ENCODE measurements around the gene RAB31. TPM values are rescaled to one million over a fixed set of nuclear protein-coding genes. Genes with fewer than 3 reads are reported as not detected.
"Not testable (repeated sequence)": the region's sequence is repeated elsewhere in the genome, so short reads cannot be mapped to it uniquely, and the experiment has no call there.

RAB31 gene
- total RNA-seq, 3 donors from 2014 or later, result 0.40 to 1.8 (median 1.2) TPM

DNA sequence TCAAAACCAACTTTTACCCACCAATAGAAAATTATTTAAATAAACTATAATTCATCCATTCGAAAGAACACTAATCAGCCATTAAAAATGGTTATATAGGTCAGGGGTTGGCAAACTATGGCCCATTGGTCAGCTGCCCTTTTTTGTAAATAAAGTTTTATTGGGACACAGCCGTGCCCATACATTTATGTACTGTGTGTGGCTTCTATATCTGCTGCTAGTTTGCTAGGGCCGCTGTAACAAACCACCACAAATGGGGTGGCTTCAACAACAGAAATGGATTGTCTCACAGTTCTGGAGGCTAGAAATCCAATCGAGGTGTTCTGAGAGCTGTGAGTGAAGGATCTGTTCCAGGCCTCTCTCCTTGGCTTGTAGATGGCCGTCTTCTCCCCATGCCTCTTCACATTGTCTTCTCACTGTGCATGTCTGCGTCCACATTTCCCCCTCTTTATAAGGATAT, 170.7 kb downstream of the RAB31 start:
- no peak for DNase-seq
- no peak overlapping the region for H3K4me3 Mint-ChIP-seq
- H3K9me3 Mint-ChIP-seq, result no peaks in the 10 kb centered on the region

GRCh38 chr18:9884090-9884489, 176.0 kb downstream of the RAB31 start:
- H3K4me3 Mint-ChIP-seq, result no peak overlapping the region
- DNase-seq, result no peak

More for the DNA sequence above, 170.7 kb downstream of the RAB31 start:
- no peak for ATAC-seq
- Mint-ChIP-seq H3K36me3 (ENCODE audit: insufficient read depth) (no peaks in the 10 kb centered on the region), H3K4me1 (ENCODE audit: low read depth) (peaks cover 11% of the 10 kb centered on the region), H3K27me3 (ENCODE audit: low read depth) (peaks cover 9% of the 10 kb centered on the region)

GRCh38 chr18:9884532-9885140, 176.5 kb downstream of the RAB31 start:
- Mint-ChIP-seq H3K27me3 (ENCODE audit: low read depth) (no peaks in the 10 kb centered on the region), H3K4me3 (no peak overlapping the region), H3K9me3 (no peaks in the 10 kb centered on the region), H3K4me1 (ENCODE audit: low read depth) (no peaks in the 10 kb centered on the region), H3K36me3 (ENCODE audit: insufficient read depth) (no peaks in the 10 kb centered on the region)
- ATAC-seq, result no peak
- DNase-seq, result no peak

More at GRCh38 chr18:9884090-9884489, 176.0 kb downstream of the RAB31 start:
- Mint-ChIP-seq H3K9me3 (no peaks in the 10 kb centered on the region), H3K4me1 (ENCODE audit: low read depth) (no peaks in the 10 kb centered on the region), H3K27me3 (ENCODE audit: low read depth) (no peaks in the 10 kb centered on the region), H3K36me3 (ENCODE audit: insufficient read depth) (no peaks in the 10 kb centered on the region)
- ATAC-seq, result no peak

DNA sequence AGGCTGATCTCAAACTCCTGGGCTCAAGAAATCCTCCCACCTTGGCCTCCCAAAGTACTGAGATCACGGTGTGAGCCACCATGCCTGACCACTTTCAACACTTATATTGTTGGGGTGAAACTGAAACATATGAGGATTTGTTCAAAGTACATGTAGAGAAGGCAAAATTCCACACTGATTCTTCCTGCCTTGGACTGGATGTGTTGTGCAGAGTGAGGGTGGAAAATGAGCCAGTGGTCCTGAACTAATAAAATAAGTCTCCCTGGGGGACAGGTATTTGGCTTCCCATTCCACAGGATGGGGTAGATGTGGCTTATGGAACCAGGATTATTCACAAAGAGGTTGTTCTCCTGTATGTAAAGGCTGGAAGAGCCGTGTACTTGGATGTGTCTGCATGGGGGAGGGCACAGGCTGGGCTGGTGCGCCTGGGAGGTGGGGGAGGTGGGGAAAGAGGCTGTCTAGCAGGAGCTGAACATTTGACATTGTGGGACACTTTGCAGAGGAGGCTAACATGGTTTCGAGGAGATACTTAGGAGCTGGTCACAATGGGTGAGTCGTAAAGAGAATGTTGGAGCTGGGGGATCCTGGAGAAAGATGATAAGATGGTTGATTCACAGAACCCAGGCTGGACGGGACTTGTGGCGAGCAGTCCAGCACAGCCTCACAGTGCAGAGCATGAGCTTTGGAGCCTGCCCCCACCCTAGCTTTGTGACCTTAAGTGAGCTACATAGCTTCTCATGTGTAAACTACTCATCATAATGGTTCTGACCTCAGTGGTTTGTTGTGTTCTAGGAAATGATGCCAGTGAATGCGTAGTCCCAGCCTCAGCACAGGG, 177.3 kb downstream of the RAB31 start, which contains the start of gene TXNDC2:
TXNDC2 (plus strand) TSS at position 804 of the 835 bp plus-strand sequence. CDS start 708 bp downstream, outside the sequence.
- no peaks in the 10 kb centered on the region for H3K9me3 Mint-ChIP-seq
- H3K4me3 Mint-ChIP-seq, result no peak within 1 kb of the TSS
- no peaks in the 10 kb centered on the region for H3K4me1 Mint-ChIP-seq (ENCODE audit: low read depth)
- DNase-seq (no peak), ATAC-seq (no peak)
- H3K27me3 Mint-ChIP-seq (ENCODE audit: low read depth), result no peaks in the 10 kb centered on the region
- no peaks in the 10 kb centered on the region for H3K36me3 Mint-ChIP-seq (ENCODE audit: insufficient read depth)

- Mint-ChIP-seq H3K4me1 (ENCODE audit: low read depth) (no peaks in the 10 kb centered on the region), H3K4me3 (no peak overlapping the region), H3K36me3 (ENCODE audit: insufficient read depth) (no peaks in the 10 kb centered on the region), H3K9me3 (no peaks in the 10 kb centered on the region), H3K27me3 (ENCODE audit: low read depth) (no peaks in the 10 kb centered on the region)
- no peak for DNase-seq
- ATAC-seq, result no peak
Observed at GRCh38 chr18:9886005-9886348, 177.9 kb downstream of the RAB31 start.

DNA sequence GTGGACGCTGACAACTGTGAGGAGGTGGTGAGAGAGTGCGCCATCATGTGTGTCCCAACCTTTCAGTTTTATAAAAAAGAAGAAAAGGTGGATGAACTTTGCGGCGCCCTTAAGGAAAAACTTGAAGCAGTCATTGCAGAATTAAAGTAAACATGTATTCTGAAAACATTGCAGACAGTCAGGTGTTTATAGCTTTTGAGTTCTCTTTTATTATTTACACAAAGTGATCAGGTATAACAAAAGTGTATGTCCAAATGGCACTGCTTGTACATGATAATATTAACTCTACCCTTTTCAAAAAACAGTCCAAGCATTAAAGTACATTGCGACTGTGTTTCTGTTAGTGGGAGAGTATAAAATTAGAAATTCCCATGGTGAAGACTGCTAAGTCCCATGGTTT, 179.9 kb downstream of the RAB31 start:
- Mint-ChIP-seq H3K4me1 (ENCODE audit: low read depth) (no peaks in the 10 kb centered on the region), H3K27me3 (ENCODE audit: low read depth) (no peaks in the 10 kb centered on the region), H3K9me3 (no peaks in the 10 kb centered on the region), H3K36me3 (ENCODE audit: insufficient read depth) (no peaks in the 10 kb centered on the region), H3K4me3 (no peak overlapping the region)
- DNase-seq (no peak), ATAC-seq (no peak)

- H3K27me3 Mint-ChIP-seq (ENCODE audit: low read depth), result no peaks in the 10 kb centered on the region
Observed at GRCh38 chr18:9890196-9890595, 182.1 kb downstream of the RAB31 start.

DNA sequence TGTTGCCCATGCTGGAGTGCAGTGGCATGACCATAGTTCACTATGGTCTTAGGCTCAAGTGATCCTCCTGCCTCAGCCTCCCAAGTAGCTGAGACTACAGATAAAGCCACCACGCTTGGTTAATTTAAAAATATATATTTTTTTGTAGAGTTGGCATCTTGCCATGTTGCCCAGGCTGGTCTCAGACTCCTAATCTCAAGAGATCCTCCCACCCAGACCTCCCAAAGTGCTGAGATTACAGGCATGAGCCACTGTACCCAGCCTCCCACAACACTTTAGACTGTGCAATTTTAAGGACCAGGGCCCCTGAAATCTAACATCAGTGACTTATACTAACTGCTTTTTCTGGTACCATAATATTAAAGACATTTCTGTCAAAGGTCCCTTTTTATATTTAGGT, 182.9 kb downstream of the RAB31 start:
- no peaks in the 10 kb centered on the region for H3K4me1 Mint-ChIP-seq (ENCODE audit: low read depth)
- ATAC-seq, result no peak
- no peaks in the 10 kb centered on the region for H3K36me3 Mint-ChIP-seq (ENCODE audit: insufficient read depth)
- DNase-seq, result no peak
- H3K27me3 Mint-ChIP-seq (ENCODE audit: low read depth), result no peaks in the 10 kb centered on the region
- no peaks in the 10 kb centered on the region for H3K9me3 Mint-ChIP-seq
- H3K4me3 Mint-ChIP-seq, result no peak overlapping the region

More at GRCh38 chr18:9890196-9890595, 182.1 kb downstream of the RAB31 start:
- Mint-ChIP-seq H3K36me3 (ENCODE audit: insufficient read depth) (no peaks in the 10 kb centered on the region), H3K4me1 (ENCODE audit: low read depth) (no peaks in the 10 kb centered on the region), H3K9me3 (no peaks in the 10 kb centered on the region), H3K4me3 (no peak overlapping the region)
- no peak for ATAC-seq
- no peak for DNase-seq

GRCh38 chr18:9891515-9891914, 183.4 kb downstream of the RAB31 start:
- ATAC-seq; H3K4me1 Mint-ChIP-seq (ENCODE audit: low read depth); H3K36me3 Mint-ChIP-seq (ENCODE audit: insufficient read depth); H3K27me3 Mint-ChIP-seq (ENCODE audit: low read depth); DNase-seq; H3K4me3 Mint-ChIP-seq; H3K9me3 Mint-ChIP-seq: not testable (repeated sequence)

GRCh38 chr18:9894454-9895068, 186.5 kb downstream of the RAB31 start:
- ATAC-seq (no peak), DNase-seq (no peak)
- no peaks in the 10 kb centered on the region for H3K36me3 Mint-ChIP-seq (ENCODE audit: insufficient read depth)
- peaks cover 2% of the 10 kb centered on the region for H3K4me1 Mint-ChIP-seq (ENCODE audit: low read depth)
- H3K9me3 Mint-ChIP-seq, result no peaks in the 10 kb centered on the region
- H3K4me3 Mint-ChIP-seq, result no peak overlapping the region
- no peaks in the 10 kb centered on the region for H3K27me3 Mint-ChIP-seq (ENCODE audit: low read depth)

DNA sequence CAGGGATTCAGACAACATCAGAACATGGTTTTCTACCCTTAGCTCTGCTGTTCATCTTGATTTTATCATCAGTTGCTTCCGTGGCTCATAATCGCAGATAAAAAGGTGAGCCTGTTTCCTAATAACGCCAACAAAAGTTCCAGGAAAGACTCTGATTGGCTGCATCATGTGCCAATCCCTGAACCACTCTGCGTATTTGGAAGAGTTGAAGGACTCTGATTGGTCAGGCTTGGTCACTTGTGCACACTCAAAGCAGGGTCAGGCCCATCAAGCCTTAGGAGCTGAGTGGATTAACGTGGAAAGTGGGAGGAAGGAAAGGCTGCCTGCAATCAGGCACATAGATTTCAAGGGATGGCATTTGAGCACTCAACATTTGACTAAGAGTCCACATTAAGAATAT, 189.0 kb downstream of the RAB31 start:
- Mint-ChIP-seq H3K27me3 (ENCODE audit: low read depth) (no peaks in the 10 kb centered on the region), H3K36me3 (ENCODE audit: insufficient read depth) (no peaks in the 10 kb centered on the region), H3K4me3 (no peak overlapping the region), H3K9me3 (no peaks in the 10 kb centered on the region), H3K4me1 (ENCODE audit: low read depth) (peaks cover 2% of the 10 kb centered on the region)
- DNase-seq, result no peak
- ATAC-seq, result no peak

DNA sequence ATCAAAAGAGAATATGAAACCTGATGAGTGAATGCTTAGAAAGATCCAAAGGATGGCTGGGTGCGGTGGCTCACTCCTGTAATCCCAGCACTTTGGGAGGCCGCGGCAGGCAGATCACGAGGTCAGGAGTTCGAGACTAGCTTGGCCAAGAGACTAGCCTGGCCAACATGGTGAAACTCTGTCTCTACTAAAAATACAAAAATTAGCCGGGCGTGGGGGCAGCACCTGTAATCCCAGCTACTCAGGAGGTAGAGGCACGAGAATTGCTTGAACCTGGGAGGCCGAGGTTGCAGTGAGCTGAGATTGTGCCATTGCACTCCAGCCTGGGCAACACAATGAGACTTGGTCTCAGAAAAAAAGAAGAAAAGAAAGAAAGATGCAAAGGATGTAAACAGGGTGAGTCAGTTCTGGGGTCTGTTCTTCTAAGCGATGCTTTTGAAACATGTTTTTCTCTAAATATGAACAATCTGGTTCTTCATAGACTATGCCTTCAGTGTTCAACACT, 189.7 kb downstream of the RAB31 start:
- not testable (repeated sequence) for H3K4me3 Mint-ChIP-seq; H3K36me3 Mint-ChIP-seq (ENCODE audit: insufficient read depth); DNase-seq; H3K27me3 Mint-ChIP-seq (ENCODE audit: low read depth); H3K9me3 Mint-ChIP-seq; H3K4me1 Mint-ChIP-seq (ENCODE audit: low read depth); ATAC-seq

DNA sequence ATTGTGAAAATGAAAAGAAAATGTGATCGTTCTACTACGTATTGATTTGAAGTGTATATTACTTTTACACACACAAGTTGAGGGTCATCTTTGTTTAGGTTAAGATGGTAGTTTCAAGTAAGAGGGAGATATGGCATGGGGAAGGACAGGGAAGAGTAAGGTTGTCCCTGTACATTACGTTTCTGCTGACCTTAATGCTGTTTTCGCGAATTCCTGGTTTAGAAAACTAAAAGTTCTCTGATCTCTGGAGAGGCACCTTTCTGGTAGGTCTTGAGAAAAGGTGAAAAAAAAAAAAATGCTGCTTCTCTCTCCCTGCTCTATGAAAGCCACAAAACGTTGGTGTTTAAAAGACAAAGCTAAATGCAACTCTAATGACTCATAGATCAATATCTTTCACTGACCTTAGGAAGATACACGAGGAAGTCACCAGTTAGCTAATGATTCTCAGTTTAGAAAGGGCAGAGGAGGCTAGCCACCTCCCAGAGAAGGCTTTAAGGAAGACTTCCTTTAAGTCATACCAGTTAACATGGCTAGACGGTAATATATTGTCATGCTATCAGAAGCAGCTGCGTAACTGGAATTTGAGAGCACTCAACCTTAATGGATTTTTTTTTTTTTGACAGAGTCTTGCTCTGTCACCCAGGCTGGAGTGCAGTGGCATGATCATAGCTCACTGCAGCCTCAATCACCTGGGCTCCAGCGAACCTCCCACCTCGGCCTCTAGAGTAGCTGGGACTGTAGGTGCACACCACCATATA, 190.9 kb downstream of the RAB31 start:
- no peak for DNase-seq
- H3K36me3 Mint-ChIP-seq (ENCODE audit: insufficient read depth), result no peaks in the 10 kb centered on the region
- no peak for ATAC-seq

DNA sequence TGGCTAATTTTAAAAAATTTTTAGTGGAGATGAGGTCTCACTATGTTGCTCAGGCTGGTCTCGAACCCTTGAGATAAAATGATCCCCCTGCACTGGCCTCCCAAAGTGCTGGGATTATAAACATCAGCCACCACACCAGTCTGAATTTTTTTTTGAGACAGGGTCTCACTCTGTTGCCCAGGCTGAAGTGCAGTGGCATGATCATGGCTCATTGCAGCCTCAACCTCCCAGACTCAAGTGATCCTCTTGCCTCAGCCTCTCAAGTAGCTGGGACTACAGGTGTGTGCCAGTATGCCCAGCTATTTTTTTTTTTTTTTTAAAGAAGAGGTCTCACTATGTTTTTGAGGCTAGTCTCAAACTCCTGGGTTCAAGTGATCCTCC, 191.4 kb downstream of the RAB31 start:
- H3K4me3 Mint-ChIP-seq; H3K4me1 Mint-ChIP-seq (ENCODE audit: low read depth); ATAC-seq; H3K36me3 Mint-ChIP-seq (ENCODE audit: insufficient read depth); H3K27me3 Mint-ChIP-seq (ENCODE audit: low read depth); DNase-seq; H3K9me3 Mint-ChIP-seq: not testable (repeated sequence)

More for the DNA sequence above, 190.9 kb downstream of the RAB31 start:
- no peak overlapping the region for H3K4me3 Mint-ChIP-seq
- peaks cover 7% of the 10 kb centered on the region for H3K27me3 Mint-ChIP-seq (ENCODE audit: low read depth)
- no peaks in the 10 kb centered on the region for H3K9me3 Mint-ChIP-seq
- peaks cover 2% of the 10 kb centered on the region for H3K4me1 Mint-ChIP-seq (ENCODE audit: low read depth)

Measured in activated T-cell treated with anti-CD3 and anti-CD28 coated beads, Interleukin-2, amount 50 U/mL, for 4 hours (primary cell).